Measurements from ENCODE around the gene ANTKMT.
A peak's percentile ranks its signal among the peaks of the same experiment; 100 is the strongest.

ANTKMT gene

DNA sequence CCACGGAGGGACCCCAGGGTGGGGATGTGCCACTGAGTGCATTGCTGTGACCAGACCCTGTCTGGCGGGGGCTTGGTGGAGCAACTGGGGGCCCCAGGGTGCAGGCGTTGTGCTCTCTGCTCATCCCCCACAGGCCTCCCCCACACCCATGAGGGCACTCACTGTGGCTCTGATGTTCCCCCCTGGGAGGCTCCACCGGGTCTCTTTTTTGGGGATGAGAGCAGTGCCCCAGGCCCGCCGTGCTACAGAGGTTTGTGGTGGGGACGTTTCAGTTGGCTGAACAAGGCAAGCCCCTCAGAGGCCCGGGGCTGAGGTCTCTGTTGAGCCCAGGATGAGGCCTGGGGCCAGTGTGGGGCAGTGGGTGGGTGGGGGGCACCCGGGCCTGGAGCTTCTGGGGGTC is 2.7 kb downstream of the ANTKMT start:
- in situ Hi-C loops (cut with HindIII; ENCODE audit: low pct_unique_long_range_greater_than_20kb, low sequenced_read_pairs): loop anchor here (25.0 kb wide), 1 partner anchor 264 kb away; the partner anchor contains the start of gene SOX8
- DNase-seq (ENCODE audit: low read depth in 1 of 2, low spot score in 1 of 2): no peak
- TF ChIP-seq JUND (IDR thresholded peaks at IDR 0.05; ENCODE audit: low read depth): no peak

DNA sequence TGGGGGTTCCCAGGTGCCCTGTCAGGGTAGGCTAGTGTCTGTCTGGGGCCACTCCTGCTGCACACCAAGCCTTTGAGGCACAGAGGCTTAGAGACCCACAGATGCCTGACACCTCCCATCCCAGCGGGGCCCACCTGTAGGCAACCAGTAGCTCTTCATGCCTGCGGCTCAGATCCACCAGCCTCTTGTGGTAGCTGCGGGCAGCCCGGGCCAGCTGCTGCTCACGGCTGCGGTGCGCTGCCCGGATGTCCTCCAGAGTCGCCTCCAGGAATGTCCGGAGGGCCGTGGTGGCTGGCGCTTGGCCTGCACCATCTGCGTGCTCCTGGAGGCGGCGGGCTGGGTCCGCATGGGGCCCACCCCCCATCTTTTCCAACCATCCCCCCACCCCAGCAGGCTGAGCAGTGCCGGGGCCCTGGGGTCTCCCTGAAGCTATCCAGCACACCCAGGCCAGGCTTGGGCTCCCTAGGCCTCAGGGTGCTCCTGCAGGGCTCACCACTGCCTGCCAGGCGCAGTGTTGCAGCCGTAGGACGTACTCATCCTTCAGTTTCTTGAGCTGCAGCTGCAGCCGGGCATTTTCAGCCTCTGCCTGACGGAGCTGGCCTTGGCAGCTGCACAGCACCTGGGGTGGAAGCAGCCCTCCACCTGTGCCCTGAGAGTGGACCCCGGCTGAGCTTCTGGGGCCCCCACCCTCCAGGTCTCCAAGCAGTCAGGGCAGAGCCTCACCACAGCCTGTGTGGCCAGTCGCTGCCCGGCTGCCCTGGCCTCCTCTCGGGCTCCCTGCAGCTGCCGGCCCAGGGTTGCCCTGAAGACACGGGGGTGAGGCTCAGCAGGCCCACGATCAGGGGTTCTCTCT is 3.5 kb downstream of the ANTKMT start:
- in situ Hi-C loops (cut with HindIII; ENCODE audit: low pct_unique_long_range_greater_than_20kb, low sequenced_read_pairs): loop anchor here (25.0 kb wide), 1 partner anchor 263 kb away; the partner anchor contains the start of gene SOX8
- TF ChIP-seq JUND (IDR thresholded peaks at IDR 0.05; ENCODE audit: low read depth): no peak
- DNase-seq (ENCODE audit: low read depth in 1 of 2, low spot score in 1 of 2): no peak

DNA sequence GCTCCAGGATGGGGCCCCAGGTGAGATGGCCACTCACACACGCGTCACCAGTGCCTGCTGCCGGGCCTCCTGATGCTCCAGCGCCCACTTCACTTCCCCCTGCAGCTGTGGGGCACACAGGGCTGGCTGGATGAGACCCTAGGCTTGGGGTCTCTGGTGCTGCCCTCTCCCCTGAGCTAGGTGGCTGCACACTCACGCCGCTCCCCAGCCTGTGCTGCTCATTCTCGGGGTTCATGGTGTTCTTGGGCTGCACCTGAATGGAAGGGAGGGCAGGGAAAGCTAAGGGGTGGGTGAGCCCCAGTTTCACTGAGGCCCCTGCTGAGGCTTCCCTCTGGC is 4.1 kb downstream of the ANTKMT start:
- DNase-seq (ENCODE audit: low read depth in 1 of 2, low spot score in 1 of 2): no peak
- in situ Hi-C loops (cut with HindIII; ENCODE audit: low pct_unique_long_range_greater_than_20kb, low sequenced_read_pairs): no loop called here
- TF ChIP-seq JUND (IDR thresholded peaks at IDR 0.05; ENCODE audit: low read depth): no peak

GRCh38 chr16:725463-726187 is 4.7 kb downstream of the ANTKMT start:
- in situ Hi-C loops (cut with HindIII; ENCODE audit: low pct_unique_long_range_greater_than_20kb, low sequenced_read_pairs): no loop called here
- no peak for DNase-seq (ENCODE audit: low read depth in 1 of 2, low spot score in 1 of 2)
- no peak for TF ChIP-seq JUND (IDR thresholded peaks at IDR 0.05; ENCODE audit: low read depth)

DNA sequence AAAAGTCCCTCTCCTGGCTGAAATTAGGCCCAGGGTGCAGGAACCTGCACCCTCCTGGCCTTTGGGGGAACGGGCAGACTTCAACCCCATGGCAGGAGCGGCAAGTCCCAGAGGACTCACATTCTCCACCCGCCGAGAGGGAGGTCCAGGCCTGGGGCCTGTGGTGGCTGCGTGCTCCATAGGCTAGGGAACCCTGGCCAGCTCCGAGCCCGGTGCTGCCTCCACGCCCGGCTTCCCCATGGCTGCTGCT is 5.2 kb downstream of the ANTKMT start:
- TF ChIP-seq JUND (IDR thresholded peaks at IDR 0.05; ENCODE audit: low read depth): no peak
- in situ Hi-C loops (cut with HindIII; ENCODE audit: low pct_unique_long_range_greater_than_20kb, low sequenced_read_pairs): no loop called here
- no peak for DNase-seq (ENCODE audit: low read depth in 1 of 2, low spot score in 1 of 2)

- in situ Hi-C loops (cut with HindIII; ENCODE audit: low pct_unique_long_range_greater_than_20kb, low sequenced_read_pairs): no loop called here
- DNase-seq (ENCODE audit: low read depth in 1 of 2, low spot score in 1 of 2): peak; percentile 79 to 84
- no peak for TF ChIP-seq JUND (IDR thresholded peaks at IDR 0.05; ENCODE audit: low read depth)
Measured at GRCh38 chr16:726438-727290, 5.7 kb downstream of the ANTKMT start, which contains the start of the genes CCDC78 and HAGHL. Gene CCDC78, minus strand, starts transcription at chr16:726443. Its CDS starts 76 bp downstream, at chr16:726367. Gene HAGHL, plus strand, starts transcription at chr16:727106. Its CDS starts 404 bp downstream, at chr16:727510.

GRCh38 chr16:727291-727977 is 6.5 kb downstream of the ANTKMT start:
- in situ Hi-C loops (cut with HindIII; ENCODE audit: low pct_unique_long_range_greater_than_20kb, low sequenced_read_pairs): no loop called here
- DNase-seq (ENCODE audit: low read depth in 1 of 2, low spot score in 1 of 2): no peak
- TF ChIP-seq JUND (IDR thresholded peaks at IDR 0.05; ENCODE audit: low read depth): no peak

DNA sequence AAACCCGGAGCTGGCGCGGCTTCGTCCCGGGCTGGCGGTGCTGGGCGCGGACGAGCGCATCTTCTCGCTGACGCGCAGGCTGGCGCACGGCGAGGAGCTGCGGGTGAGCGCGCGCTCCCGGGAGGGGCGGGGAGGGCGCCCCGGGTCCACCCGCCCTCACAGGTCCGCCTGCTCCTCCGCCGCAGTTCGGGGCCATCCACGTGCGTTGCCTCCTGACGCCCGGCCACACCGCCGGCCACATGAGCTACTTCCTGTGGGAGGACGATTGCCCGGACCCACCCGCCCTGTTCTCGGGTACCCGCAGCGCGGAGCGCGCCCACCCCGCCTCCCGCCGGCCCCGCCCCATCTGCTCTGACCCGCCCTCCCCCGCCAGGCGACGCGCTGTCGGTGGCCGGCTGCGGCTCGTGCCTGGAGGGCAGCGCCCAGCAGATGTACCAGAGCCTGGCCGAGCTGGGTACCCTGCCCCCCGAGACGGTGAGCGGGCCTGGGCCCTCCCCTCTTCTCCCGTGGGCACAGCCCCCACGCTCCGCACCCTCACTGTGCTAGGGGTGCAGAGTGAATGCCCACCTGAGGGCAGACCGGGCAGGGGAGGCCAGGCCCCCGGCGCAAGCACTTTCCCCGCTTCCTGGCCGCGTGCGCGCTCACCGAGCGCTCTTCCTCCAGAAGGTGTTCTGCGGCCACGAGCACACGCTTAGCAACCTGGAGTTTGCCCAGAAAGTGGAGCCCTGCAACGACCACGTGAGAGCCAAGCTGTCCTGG is 7.4 kb downstream of the ANTKMT start:
- DNase-seq (ENCODE audit: low read depth in 1 of 2, low spot score in 1 of 2): peak; percentile 71 to 93
- TF ChIP-seq JUND (IDR thresholded peaks at IDR 0.05; ENCODE audit: low read depth): no peak
- in situ Hi-C loops (cut with HindIII; ENCODE audit: low pct_unique_long_range_greater_than_20kb, low sequenced_read_pairs): no loop called here

DNA sequence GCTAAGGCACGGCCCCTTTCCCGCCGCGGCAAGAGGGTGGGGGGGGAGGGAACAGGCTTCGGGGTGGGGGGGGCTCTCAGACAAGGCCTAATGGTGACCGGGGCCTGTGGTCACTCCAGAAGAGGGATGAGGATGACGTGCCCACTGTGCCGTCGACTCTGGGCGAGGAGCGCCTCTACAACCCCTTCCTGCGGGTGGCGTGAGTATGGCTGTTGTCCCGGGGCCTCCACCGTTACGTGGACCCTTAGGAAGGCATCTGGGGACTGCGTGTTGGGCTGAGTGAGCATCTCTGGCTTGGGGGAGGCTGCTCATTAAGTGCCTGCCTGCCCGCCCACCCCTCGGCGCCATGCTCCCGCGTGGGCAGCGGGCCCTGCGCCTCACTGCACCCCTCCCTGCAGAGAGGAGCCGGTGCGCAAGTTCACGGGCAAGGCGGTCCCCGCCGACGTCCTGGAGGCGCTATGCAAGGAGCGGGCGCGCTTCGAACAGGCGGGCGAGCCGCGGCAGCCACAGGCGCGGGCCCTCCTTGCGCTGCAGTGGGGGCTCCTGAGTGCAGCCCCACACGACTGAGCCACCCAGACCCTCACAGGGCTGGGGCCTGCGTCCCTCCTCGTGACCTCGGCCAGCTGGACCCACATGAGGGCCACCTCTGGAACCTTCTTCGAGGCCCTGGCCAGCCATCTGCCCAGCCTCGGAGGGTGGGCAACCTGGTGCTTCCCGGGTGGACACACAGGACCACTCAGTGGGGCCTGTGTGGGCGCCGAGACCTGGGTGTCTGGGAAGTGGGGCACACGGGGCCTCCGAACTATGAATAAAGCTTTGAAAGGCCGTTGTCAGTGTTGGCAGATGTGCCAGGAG is 8.2 kb downstream of the ANTKMT start:
- no peak for DNase-seq (ENCODE audit: low read depth in 1 of 2, low spot score in 1 of 2)
- in situ Hi-C loops (cut with HindIII; ENCODE audit: low pct_unique_long_range_greater_than_20kb, low sequenced_read_pairs): no loop called here

GRCh38 chr16:729768-730665 is 9.1 kb downstream of the ANTKMT start:
- no peak for DNase-seq (ENCODE audit: low read depth in 1 of 2, low spot score in 1 of 2)
- TF ChIP-seq JUND (IDR thresholded peaks at IDR 0.05; ENCODE audit: low read depth): no peak
- in situ Hi-C loops (cut with HindIII; ENCODE audit: low pct_unique_long_range_greater_than_20kb, low sequenced_read_pairs): no loop called here

More for the DNA sequence above, 8.2 kb downstream of the ANTKMT start:
- TF ChIP-seq JUND (IDR thresholded peaks at IDR 0.05; ENCODE audit: low read depth): no peak

All from T47D (cell line).